Measurements from ENCODE around the gene DOCK6. TPM values are rescaled to one million over a fixed set of nuclear protein-coding genes. Genes with fewer than 3 reads are reported as not detected.
A peak's percentile ranks its signal among the peaks of the same experiment; 100 is the strongest.
"Not testable (repeated sequence)": the region's sequence is repeated elsewhere in the genome, so short reads cannot be mapped to it uniquely, and the experiment has no call there.

The DOCK6 gene
- total RNA-seq, 1 donor from 2014 or later, result 342 TPM

GRCh38 chr19:11180346-11180745, 82.0 kb downstream of the DOCK6 start:
- DNase-seq (ENCODE audit: extremely low read depth, low read depth, low spot score), result no peak

GRCh38 chr19:11179716-11180297, 82.5 kb downstream of the DOCK6 start:
- DNase-seq (ENCODE audit: extremely low read depth, low read depth, low spot score), result no peak

- not testable (repeated sequence) for DNase-seq (ENCODE audit: extremely low read depth, low read depth, low spot score)
Measured at GRCh38 chr19:11179145-11179465, 83.2 kb downstream of the DOCK6 start.

DNA sequence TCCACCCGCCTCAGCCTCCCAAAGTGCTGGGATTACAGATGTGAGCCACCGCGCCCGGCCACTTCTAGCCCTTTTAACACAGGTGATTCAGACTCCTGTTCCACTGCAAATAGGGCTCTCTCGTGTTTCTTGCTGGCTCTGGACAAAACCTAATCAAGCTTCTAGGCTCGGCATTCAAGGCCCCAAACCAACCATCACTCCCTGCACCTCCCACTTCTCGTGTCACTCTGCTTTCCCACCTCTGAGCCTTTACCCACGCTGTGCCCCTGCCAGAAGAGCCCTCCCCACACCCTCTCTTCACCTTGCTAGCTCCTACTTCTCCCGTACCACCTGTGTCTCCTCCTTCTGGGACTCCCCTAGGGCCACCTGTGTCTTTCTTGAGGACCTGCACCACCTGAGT, 84.7 kb downstream of the DOCK6 start:
- DNase-seq (ENCODE audit: extremely low read depth, low read depth, low spot score), result no peak

DNA sequence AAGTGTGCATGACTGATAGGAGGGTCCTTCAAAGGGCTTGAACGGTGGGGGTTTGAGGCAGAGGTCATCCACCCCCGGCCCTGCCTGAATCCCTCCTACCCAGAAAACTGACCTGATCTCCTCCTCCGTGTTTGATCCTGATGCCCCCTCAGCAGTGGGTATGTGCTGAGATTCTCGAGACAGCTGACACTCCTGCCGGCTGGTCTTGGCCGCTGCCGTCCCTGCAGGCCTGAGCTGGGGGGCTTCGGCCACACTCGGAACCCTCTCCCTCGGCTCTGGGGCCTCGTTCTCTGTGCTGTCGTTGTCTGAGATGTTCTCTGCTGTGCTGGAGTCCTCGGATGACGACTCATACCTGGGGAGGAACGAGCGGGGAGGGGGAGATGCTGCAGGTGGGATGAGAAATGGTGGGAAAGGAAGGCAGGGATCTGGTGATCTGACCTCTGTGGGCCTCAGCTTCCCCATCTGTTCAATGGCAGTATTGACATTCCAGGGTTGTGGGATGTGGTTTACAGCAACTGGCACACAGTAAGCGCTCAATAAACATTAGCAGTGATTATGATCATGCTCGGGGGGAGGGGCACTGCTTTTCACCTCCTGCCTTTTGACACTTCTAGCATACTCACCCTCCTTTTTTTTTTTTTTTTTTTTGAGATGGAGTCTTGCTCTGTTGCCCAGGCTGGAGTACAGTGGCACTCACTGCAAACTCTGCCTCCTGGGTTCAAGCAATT, 85.7 kb downstream of the DOCK6 start:
- DNase-seq (ENCODE audit: extremely low read depth, low read depth, low spot score), result no peak

- DNase-seq (ENCODE audit: extremely low read depth, low read depth, low spot score), result no peak
Measured at GRCh38 chr19:11175920-11176319, 86.4 kb downstream of the DOCK6 start.

- DNase-seq (ENCODE audit: extremely low read depth, low read depth, low spot score), result no peak
Measured at GRCh38 chr19:11174336-11174735, 88.0 kb downstream of the DOCK6 start.

DNA sequence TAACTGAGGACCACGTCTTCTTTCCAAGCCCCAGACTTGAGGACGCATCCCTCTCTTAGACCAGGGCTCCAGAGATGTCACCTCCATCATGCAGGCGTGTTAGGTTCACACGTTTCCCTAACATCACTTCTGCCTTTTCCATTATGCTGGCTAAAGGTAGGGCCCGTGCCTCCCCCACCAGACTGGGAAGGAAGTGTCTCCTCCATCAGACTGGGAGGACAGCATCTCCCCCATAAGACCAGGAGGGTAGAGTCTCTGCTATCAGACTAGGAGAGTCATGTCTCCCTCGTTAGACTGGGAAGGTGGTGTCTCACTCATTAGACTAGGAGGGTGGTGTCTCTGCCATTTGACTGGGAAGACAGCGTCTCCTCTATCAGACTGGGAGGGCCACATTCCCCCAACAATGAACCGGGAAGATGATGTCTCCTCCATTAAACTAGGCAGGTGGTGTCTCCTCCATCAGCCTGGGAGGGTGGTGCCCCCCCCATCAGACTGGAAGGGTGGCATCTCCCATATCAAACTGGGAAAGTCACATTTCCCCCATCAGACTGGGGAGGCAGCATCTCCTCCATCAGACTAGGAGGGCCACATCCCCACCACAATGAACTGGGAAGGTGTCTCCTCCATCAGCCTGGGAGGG, 88.7 kb downstream of the DOCK6 start:
- DNase-seq (ENCODE audit: extremely low read depth, low read depth, low spot score), result no peak

DNA sequence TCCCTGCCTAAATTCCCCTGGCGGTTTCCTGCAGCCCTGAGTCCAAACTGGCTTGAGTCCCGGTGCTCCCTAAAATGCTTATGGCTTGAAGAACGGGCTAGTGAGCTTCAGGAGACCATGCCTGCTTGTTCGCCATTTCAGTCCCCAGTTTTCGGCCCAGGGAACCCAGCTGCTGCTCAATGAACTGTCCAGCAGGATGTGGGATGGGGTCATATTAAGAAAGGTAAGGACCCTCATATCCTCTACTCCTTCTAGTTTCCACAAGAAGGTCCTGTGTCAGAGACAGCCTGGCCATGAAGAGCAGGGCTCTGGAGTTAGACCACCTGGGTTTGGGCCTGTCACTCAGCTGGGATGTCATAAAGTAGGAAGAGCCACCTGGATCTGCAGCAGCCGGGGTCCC, 89.7 kb downstream of the DOCK6 start:
- DNase-seq (ENCODE audit: extremely low read depth, low read depth, low spot score), result no peak

DNA sequence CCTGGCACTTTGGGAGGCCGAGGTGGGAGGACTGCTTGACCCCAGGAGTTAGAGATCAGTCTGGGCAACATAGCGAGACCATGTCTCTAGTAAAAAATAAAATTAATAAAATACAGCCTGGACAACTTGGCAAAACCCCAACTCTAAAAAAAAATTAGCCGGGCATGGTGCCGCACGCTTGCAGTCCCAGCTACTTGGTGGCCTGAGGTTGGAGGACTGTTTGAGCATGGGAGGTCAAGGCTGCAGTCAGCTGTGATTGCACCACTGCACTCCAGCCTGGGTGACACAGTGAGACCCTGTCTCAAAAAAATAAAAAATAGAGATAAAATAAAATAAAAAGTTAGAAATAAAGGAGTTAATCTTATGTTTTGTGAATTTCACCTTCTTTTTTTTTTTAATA, 91.2 kb downstream of the DOCK6 start:
- no peak for DNase-seq (ENCODE audit: extremely low read depth, low read depth, low spot score)

GRCh38 chr19:11169896-11170678, 92.2 kb downstream of the DOCK6 start:
- DNase-seq (ENCODE audit: extremely low read depth, low read depth, low spot score), result no peak

DNA sequence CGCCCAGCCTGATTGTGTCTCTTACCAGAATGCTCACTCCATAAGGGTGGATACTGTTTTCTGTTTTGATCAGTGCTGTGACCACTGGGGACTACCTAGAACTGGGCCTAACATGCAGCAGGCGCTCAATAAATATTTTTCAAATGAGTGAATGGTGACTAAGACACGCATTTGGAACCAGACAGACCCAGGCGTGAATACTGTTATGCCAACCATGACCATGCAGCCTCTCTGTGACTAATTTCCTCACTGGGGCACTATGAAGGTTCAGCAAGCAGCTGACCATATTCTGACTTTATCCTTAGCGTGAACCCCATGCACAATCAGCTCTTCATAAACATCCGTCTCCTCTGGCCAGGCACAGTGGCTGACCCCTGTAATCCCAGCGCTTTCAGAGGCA, 93.8 kb downstream of the DOCK6 start:
- peak; percentile 95 for DNase-seq (ENCODE audit: extremely low read depth, low read depth, low spot score)

DNA sequence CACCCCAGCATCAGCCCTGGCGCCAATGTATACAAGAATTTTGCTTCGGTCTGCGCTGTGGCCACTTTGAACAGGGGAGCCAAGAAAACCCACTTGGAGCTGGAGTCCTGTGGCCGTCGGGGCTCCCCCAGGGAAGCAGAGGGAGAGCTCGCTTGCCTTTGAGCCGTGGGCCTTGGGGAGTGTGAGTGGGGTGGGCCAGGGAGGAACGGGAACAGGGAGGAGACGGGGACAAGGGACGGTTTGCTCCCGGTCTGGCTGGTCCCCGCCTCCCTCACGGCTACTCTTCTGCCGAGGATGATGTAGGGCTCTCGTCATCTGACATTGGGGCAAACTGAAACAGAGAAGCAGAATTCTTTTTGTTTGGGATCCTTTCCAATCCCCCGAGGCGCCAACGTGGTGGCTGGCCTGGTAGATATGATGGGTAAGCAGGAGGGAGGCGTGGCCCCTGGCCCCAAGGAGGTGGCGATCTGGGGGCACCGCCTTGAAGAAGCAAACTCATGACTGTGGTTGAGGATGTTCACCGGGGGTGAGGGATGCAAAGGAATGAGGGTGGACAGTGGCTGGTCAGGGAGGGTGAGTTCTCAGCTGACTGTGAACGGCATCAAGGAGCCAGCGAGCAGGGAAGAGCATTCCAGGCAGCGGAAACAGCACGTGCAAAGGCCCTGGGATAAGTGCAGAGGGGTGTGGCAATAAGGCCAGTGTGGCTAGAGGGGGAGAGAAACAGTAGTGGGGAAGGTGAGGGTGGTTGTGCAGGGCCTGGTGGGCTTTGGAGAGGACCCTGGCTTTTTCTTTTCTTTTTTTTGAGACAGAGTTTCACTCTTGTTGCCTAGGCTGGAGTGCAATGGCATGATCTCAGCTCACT, 95.8 kb downstream of the DOCK6 start:
- no peak for DNase-seq (ENCODE audit: extremely low read depth, low read depth, low spot score)

DNA sequence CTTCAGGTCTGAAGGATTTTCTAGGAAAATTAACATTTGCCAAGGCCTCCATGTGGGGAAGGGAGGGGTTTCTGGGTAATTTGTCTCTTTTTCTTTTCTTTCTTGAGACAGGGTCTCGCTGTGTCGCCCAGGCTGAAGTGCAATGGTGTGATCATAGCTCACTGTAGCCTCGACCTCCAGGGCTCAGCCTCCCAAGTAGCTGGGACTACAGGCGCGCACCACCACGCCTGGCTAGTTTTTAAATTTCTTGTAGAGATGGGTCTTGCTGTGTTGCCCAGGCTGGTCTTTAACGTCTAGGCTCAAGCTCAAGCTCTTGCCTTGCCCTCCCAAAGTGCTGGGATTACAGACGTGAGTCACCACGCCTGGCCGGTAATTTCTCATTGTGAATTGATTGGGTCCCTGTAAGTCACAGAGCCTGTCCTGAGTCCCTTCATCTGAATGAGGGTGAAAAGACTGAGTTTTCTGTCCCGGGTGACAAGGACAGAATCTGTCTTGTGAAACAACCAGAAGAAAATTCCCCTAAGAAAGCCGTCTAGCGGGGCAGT, 96.8 kb downstream of the DOCK6 start:
- no peak for DNase-seq (ENCODE audit: extremely low read depth, low read depth, low spot score)

DNA sequence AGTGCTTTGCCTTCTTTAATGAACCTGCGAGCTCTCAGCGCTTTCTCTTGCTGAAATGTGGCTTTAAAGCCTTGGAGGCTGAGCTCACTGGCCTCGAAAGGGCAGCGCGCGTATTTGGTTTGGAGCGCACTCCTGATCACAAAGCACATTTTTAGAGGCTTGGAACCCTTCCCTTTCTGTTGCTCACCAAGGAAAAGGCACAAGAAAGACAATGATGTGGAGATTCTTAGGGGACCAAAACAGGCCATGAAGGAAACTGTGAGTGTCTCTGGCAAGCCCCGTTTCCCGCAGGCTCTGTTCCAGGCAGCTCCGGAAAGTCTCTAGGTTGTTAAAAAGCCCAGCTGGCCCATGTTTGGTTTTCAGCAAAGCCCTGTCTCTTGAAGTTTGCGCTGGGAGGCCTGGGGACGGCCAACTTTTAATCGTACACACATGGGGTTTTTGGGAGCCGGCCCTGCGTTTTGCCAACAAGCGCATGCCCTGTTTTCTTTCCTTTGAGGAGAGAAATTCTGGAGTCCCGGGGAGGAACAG, 97.4 kb downstream of the DOCK6 start:
- DNase-seq (ENCODE audit: extremely low read depth, low read depth, low spot score), result no peak

- DNase-seq (ENCODE audit: extremely low read depth, low read depth, low spot score), result no peak
Measured at GRCh38 chr19:11164296-11164695, 98.0 kb downstream of the DOCK6 start.

- DNase-seq (ENCODE audit: extremely low read depth, low read depth, low spot score), result not testable (repeated sequence)
Measured at GRCh38 chr19:11160440-11160768, 101.9 kb downstream of the DOCK6 start.

- no peak for DNase-seq (ENCODE audit: extremely low read depth, low read depth, low spot score)
Measured at GRCh38 chr19:11159598-11160439, 102.5 kb downstream of the DOCK6 start.

DNA sequence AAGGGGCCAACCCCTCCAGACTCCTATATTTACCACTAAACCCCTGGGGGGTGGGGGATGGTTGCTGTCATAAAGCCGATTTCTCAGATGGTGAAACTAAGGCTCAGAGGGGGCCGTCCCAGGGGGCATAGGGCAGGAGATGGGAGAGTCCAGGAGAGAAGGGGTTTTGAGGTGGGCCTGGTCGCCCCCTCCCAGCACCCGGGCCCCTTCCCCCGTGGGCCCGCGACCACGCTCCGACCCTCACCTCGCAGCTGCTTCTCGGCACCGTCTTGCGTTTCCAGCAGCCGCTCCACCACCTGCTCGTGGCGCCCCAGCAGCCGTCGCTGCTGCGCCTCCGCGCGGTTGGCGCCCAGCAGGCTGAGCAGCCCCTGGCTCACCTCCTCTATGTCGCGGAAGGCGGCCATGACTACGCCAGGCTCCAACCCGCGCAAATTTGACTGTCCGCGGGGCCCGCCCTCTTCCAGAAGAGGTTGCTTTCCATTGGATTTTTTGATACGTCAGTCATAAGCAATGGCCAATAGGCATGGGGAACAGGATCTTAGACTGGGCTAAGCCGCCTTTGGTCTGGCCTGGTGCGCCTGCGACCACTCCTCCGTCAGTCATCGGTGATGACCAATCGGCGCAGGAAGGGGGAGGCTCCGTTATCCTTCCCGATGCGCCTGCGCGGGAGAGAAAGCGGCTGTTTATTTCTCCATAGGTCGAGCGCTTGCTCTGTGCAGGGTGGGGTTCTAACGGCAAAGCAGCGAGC, 106.8 kb downstream of the DOCK6 start, which contains the start of gene SPC24:
SPC24 (minus strand) TSS at position 410 of the 748 bp plus-strand sequence; CDS start at position 404, 6 bp downstream.
- DNase-seq (ENCODE audit: extremely low read depth, low read depth, low spot score), result peak; percentile 96

All from glomerular endothelial cell (primary cell).